Hematopoietic multipotent progenitor cell treated with erythropoietin and hydrocortisone succinate and interleukin-3 and kit ligand, for 15 days (in vitro differentiated cells): ENCODE data around the gene DNM3.

ENCODE experiments used
- DNase-seq: peaks from one replicate; pipeline ENCODE4 v3.0.0-alpha.2; 2015; ENCODE audit warnings: low spot score

Gene DNM3

DNA sequence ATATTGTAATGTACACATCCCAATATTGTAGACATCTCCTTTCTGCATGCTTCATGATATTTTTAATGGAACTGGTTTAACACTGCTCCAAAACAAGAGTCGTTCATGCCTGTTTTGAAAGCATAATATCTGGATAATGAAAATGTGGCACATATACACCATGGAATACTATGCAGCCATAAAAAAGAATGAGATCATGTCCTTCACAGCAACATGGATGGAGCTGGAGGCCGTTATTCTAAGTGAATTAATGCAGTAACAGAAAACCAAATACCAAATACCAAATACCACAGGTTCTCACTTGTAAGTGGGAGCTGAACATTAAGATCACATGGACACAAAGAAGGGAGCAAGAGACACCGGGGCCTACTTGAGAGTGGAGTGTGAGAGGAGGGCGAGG, 487.0 kb downstream of the DNM3 start:
- no peak for DNase-seq

DNA sequence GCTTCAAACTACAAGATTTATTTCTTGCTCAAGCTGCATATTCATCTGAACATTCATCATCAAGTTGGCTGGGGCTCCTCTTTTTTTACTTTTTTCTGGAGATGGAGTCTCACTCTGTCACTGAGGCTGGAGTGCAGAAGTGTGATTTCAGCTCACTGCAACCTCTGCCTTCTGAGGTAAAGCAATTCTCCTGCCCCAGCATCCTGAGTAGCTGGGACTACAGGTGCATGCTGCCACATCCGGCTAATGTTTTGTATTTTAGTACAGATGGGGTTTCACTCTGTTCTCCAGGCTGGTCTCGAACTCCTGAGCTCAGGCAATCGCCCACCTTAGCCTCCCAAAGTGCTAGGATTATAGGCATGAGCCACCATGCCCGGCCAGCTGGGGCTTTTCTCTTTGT, 490.9 kb downstream of the DNM3 start:
- DNase-seq = no peak

DNA sequence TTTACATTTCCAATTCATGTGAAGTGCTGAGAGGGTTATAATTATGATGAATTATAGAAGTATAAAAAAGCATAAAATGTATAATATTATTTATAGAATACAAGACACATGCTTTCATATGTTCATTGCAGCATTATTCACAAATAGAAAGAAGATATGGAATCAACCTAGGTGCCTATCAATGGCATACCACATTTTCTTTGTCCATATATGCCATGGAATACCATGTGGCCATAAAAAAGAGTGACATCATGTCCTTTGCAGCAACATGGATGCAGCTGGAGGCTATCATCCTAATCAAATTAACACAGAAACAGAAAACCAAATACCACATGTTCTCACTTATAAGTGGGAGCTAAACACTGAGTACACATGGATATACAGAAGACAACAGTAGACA, 494.1 kb downstream of the DNM3 start:
- no peak for DNase-seq

DNA sequence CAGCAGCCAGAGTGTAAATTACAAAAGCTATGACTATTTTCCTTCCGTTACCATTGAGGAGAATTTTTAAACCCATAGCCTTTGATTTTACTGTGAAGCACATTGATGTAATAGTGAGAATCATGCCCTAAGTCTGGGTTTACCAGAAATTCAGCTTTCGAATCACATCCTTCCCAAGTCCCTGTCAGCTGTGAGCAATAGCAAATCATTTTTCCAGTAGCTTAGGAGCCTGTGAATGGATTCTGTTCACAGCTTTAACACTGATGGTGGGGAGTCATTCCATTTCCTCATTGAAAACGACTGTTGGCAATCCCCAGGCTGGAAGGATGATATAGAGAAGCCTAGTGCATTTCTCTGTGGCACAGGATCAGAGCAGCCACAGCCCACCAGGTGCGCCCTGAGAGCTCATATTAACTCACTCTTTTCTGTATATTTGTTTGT, 497.0 kb downstream of the DNM3 start:
- DNase-seq = no peak

DNA sequence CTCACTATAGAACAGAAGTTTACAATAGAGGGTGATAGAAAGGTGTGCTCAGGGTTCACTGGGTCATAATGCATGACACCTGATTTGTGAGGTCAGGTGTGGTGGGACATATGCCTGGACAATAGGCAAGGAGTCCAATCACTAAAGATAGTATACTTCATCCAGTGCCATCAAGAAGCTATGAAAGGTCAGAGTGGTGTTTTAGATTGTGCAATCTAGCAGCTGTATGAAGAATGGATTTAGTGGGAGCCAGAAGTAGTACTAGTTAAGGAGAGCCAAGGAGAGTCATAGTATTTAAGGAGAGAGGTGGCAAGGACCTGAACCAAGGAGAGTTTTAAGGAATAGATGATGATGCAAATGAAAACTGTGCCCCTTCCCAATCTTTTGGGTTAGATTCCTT, 498.5 kb downstream of the DNM3 start:
- no peak for DNase-seq

DNA sequence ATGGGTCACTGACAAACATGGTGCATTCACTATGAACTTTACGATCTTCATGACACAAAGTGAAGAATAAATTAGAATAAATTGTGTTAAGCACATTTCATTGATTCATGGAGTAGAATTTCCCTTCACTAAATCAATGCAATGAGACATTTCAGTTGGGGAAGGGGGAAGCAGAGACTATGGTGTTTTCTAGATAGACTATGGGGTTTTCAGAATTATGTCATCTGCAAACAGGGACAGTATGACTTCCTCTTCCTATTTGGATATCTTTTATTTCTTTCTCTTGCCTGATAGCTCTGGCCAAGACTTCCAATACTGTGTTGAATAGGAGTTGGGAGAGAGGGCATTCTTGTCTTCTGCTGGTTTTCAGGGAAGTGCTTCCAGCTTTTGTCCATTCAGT, 499.2 kb downstream of the DNM3 start:
- no peak for DNase-seq

DNA sequence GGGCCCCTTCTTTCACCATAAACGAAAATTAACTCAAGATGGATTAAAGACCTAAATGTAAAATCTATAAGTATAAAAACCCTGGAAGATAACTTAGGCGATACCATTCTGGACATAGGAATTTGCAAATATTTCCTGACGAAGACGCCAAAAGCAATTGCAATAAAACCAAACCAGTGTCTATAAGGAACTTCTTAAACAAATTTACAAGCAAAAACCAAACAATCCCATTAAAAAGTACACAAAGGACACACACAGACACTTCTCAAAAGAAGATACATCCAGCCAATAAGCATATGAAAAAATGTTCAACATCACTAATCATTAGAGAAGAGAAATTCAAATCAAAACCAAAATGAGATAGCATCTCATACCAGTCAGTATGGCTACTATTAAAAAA, 500.4 kb downstream of the DNM3 start:
- no peak for DNase-seq

DNA sequence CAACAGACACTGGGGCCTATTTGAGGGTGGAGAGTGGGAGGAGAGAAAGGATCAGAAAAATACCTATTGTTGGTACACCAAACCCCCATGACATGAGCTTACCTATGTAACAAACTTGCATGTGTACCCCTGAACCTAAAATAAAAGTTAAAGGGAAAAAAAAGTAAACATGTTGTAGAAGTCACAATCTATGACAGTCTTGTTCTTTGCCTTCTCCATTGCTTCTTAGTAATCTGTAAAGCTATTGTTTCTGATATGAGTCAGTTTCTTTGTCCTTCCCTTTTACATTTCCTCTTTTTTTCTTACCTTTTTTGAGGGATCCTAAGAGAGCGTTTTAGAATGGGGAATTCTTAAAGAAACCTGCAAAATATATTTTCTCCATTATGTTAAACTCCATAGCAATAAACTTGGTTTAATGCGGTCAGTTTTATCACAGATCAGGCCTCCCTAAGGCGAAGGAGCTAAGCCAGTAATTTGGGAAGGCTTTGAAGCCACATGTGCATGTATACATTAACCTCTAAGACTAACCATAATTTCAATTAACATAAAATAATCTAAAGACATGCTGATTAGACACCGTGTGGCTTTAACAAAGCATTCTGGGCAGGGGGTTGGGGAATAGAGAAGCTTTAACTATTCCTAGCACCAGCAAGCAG, 501.4 kb downstream of the DNM3 start:
- no peak for DNase-seq

DNA sequence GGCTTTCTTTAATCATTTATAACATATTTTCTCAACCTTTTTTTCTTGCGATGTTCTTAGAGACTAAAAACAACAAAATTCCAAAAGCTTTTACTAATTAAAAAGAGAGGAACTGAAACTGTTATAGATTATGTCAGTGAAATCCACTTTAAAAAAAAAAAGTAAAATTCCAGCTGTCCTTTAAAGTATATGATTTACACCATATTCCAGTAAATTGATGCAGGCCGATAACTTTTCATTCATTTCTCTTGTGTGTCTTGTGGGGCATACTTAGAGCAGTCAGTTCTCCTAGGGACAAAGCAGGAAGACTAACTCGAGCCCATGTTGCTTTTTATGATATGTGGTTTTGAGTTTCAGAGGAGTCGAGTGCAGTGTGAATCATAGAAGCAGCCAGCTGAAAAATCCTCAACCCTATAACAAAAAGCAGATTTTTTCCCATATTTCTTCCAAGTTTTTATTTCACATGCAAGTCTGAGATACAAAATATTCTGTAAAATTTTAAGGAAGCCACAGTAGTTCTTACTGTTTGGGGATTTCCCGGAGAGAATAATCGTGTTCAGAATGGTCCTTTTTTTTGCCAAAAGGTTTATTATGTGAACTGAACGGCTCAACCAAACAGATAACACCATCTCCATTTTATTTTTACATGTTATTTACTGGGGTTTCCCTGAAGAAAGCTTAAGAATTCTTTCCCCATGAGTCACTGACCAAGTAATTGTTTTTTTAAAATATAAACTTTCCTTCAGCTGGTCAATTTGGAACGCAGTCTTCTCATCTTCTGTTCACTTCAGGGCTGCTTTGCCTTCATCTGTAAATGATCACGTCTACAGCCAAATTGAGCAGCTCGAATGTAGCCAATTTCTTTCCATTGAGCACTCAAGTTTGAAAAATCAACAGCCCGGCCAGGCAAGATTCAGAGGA, 502.2 kb downstream of the DNM3 start:
- no peak for DNase-seq

DNA sequence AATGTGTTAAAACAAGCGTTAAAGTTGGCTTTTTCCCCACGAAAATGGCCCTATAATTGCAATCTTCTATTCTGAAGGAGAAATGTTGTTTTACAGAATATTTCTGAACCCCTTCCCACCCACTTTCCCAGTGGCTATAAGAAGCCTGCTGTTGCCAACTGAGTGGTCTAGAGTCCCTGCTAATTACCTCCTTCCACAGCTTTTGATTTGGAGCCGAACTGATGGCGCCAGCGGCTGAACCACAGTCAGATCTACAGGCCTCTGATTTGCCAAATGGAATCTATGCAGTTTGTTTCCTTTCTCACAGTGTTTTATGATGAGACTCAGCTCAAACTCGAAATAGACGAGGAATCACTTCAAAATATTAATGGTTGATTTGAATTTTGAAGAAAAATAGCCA, 503.1 kb downstream of the DNM3 start:
- DNase-seq = no peak

- no peak for DNase-seq
Observed at GRCh38 chr1:172345077-172345476, 503.8 kb downstream of the DNM3 start.

DNA sequence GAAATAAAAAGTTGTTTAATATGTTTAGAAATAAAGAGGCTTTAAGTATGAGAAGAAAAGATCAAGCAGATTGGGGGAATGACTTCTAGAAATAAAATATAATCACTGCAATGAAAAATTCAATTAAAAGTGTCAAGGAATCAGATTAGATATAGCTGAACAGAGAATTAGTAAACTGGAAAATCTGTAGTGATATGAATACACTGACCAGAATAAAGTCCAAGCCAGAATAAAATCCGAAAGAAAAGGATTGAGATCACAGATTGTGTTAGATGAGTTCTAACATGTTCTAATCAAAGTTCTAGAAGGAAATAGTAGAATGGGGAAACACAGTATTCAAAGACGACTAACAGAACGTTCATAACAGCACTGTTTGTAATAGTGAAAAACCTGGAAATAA, 506.1 kb downstream of the DNM3 start:
- no peak for DNase-seq

DNA sequence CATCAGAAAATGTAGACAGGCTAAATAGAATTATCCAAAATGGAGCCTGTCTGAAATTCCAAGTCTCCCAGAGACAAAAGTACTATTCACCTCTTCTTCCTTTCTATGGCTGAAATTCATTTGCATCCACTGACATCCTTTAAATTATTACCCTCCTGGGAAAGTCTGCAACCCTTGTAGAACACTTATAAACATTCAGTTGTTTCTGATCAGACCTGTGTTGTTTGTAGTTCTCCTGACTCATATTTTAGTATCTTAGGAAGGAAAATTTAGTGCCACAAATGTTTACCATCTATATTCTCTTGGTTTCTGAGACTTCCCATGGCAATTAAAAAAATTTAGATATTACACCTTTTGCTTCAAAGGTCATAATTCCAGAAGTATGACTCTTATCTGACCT, 509.6 kb downstream of the DNM3 start:
- no peak for DNase-seq

DNA sequence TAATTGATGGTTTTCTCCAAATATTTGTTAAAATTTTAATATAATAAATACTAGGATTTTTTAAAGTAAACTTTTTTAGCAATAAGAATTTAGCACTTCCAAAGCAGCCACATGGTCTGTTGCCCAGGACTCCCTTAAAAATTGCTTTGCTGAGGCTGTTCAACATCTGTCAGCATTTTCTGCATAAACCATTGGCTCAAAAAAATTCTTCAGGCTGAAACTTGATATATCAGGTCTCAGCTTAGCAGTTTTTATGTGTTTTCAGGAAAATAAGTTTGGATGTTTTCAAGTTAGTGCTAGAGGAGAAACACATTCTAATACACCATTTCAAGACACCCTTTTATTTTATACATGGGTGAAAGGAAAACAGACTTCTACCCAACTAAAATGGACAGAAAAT, 510.0 kb downstream of the DNM3 start:
- no peak for DNase-seq

DNA sequence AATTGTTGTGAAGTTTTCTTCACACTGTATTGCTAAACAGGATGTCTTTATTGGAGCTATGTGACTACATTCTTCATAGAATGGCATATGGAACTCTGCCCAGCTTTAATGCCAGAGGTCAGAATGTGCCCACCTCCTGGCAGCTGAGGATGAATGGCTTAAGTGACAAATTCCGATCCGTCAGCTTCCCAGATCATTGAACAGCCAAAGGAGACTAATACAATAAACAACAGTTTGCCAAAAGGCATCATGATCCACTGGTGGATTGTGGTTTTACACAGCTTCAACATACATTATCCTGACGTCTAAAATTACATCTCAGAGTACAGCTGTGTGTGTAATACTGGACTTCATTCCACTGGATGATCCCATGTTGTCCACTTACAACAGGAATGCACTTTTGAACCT, 510.5 kb downstream of the DNM3 start:
- DNase-seq = no peak

DNA sequence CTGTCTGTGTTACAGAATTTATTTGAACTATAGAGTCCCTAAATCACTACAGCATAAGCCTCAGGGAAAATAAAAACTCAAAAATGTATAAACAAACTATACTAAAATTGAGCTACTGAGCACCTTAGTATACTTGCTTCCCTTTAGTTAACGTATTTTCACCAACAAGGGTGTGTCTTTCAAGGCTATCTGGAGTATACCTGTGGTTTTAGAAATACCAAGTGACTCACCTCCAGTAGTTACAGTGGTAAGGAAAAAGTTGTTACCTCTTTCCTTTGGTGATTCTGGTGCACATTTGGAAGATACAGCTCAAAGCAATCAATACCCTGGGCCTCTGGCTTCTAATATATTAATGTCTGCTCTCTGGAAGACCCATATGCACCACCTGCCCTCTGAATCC, 511.1 kb downstream of the DNM3 start:
- DNase-seq = no peak

DNA sequence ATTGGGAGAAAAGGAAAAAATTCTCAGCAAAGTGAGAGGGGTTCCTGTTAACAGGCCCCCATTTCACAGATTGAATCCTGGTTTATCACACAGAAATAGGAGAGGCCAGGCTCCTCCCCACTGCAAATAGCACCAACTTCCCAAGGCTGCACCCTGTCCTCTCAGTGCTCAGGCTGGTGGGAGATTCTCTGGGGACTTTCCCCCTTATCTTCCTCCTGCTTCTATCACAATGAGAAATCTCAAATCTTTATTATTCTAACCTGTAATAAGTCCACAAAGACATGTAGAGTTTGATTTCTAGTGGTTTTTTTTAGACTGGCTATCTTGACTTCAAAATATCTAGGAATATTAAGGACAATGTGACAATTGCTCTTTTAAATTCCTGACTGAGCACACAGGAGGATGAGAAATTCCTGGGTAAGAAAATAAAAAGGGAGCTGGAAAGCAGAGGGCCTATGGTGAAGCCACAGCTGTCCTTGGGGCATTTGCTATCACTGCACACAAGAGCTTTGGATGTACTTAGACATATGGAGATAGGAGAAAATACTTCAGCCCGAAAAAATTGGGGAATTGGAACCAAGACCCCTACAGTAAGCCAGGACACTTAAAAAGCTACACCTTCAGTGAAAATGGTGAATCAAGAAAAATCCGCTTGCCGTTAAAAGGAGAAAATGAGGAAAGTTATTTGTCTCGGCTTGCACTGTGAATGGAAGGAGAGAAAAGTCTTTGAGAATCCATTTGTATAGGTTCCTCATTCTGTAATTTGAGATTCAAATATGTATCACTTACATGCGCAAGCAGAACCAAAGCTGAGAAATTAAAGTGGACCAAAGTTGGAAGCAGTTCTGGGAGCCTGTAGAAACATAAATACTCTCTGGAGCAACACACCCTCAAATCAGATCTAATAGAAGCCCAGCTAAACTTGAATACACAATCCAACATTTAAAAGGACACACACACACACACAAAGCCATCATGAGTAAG, 513.3 kb downstream of the DNM3 start:
- DNase-seq = no peak

DNA sequence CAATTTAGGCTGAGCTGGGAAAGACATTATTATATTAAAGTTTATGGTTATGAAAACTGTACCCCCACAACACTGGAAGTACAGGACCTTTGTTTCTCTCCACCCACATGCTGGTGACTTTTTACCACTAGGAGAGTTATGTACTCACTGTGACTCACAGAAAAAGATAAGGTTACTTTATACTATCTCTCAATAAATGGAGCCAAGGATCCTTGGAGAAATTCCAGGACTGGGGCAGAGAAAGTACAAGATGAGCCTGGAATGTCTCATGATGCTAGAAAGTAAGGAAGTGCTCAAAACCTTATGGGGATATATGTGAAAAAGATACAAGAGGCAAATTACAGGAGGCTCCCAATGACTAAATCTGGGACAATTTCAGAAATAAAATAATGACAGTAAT, 515.3 kb downstream of the DNM3 start:
- no peak for DNase-seq

DNA sequence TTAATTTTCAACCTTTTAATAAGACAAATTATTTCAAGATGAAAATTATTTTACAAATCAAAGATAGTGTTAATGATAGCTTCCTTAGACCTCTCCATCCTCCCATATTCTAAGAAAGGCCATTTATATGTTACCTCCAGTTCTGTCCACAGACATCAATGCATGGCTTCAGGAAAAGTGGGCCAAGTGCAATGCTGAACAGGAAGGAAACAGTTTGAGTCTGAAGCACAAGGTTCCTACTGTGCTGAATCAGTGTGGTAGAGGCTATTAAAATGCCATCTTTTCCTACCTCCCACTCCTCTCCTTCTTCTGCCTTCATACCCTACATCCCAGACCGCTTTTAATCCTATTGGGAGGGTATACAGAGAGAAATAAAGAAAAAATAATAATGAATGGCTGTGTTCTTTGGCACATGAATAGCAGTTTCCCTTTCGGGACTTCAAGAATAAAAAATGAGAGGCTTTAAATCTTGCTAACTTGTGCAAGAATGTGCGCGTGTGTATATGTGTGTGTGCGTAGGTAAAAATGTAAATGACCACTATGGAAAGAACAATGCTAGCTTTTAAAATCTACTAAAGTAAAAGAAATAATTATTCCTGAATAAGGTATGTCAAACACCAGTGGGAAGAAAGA, 516.6 kb downstream of the DNM3 start:
- DNase-seq = no peak

DNA sequence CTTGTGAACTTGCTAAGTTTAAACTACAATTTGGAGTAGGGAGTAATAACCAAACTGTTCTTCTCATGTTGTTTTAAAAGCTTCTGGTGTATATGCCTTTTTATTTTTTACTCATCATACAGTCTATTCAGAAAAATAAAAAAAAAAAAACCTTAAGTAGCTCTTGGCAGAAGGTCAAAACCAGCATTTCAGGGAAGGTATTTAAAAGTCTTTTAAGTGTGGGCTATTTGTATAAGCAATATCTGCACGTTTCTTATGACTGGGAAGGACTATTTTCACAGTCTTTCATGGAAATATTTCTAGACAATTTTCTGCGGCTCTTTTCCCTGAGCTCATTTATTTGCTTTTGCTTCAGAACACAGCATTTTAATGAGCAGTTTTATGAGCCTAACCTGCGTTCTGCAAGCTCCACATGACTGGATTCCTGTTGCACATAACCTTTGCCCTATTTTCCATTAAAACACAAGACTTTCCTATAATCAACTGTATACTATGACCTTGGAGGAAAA, 518.2 kb downstream of the DNM3 start:
- no peak for DNase-seq

- DNase-seq = no peak
Observed at GRCh38 chr1:172360511-172360910, 519.2 kb downstream of the DNM3 start.

DNA sequence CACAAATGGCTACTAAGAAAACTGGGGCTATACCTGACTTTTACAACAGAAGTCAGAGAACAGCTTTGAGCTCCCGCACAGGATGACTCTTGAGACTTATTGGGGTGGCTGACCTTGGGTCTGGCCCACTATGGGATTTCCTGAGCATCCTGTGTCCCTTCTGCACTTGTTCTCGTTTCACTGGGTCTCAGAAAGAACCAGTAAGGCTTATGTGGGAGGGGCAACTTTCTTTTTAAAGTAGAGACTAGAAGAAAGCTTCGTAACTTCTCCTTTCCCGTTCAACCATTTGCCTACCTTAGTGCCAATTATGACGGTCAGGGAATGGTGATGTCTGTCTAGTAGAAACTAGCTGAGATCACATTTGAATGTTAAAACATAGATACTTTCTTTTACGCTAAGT, 519.7 kb downstream of the DNM3 start:
- DNase-seq = no peak
